LNCAP (cell line): Measurements from ENCODE around the gene MEGF11.

Experiments
- TF ChIP-seq, protein P1 (sequence below): fragments of 450-650 bp; IDR thresholded peaks from 2 replicates; pipeline ENCODE4 v1.5.1; 2017; ENCODE audit warnings: mild to moderate bottlenecking

Gene MEGF11

DNA sequence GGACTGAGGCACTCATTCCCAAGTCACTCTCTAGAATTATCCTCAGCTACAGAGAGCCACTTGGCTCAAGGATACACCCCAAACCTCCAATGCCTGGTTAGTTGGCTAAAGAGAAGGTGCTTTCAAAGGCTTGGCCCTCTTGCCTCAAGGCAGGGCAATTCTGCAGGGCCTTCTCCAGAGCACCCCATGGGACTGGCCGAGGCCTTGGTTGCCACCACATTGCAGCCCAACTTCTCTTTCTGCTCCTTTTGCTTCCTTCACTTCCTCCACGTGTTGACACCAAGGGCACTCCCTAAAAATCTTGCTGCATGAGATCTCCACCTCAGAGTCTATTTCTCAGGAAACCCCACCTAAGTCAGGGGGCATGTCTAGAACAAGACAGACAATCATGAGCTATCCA is 36.7 kb downstream of the MEGF11 start:
- TF ChIP-seq, protein P1, sequence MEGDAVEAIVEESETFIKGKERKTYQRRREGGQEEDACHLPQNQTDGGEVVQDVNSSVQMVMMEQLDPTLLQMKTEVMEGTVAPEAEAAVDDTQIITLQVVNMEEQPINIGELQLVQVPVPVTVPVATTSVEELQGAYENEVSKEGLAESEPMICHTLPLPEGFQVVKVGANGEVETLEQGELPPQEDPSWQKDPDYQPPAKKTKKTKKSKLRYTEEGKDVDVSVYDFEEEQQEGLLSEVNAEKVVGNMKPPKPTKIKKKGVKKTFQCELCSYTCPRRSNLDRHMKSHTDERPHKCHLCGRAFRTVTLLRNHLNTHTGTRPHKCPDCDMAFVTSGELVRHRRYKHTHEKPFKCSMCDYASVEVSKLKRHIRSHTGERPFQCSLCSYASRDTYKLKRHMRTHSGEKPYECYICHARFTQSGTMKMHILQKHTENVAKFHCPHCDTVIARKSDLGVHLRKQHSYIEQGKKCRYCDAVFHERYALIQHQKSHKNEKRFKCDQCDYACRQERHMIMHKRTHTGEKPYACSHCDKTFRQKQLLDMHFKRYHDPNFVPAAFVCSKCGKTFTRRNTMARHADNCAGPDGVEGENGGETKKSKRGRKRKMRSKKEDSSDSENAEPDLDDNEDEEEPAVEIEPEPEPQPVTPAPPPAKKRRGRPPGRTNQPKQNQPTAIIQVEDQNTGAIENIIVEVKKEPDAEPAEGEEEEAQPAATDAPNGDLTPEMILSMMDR = no peak

DNA sequence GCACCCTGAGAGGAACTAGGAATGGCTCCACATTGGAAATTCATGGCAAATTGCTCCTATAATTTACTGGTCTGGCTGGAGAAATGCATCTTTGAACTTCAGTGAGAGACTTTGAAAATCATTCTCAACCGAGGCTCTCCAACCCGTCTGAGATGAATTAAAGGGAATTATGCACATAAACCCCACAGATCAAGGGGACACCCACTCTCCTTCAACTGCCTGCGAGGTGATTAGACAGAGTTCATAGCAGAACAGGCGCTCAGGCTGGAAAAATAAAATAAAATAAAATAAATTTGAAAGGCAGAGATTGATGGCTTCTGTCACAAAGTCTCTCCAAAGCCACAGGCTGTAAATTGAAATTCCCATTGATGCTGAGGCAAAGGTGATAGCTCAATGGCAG is 37.7 kb downstream of the MEGF11 start:
- TF ChIP-seq, protein P1 = no peak

DNA sequence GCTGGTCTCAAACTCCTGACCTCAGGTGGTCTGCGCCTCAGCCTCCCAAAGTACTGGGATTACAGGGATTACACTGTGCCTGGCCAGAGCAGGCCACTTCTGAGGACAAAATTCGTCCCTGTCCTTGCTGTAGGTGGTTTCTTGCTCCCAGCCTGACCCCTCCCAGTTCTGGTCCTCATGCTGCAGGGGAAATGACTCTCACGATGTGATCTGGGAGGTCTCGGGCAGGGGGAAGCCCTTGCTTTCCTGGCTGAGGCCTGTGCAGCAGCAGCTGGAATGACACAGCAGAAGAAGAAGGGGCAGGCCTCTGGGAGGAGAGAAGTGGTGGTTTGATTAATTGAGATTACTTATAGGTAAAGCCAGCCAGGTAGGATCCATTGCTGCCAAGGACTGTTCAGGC is 39.3 kb downstream of the MEGF11 start:
- TF ChIP-seq, protein P1 = no peak

DNA sequence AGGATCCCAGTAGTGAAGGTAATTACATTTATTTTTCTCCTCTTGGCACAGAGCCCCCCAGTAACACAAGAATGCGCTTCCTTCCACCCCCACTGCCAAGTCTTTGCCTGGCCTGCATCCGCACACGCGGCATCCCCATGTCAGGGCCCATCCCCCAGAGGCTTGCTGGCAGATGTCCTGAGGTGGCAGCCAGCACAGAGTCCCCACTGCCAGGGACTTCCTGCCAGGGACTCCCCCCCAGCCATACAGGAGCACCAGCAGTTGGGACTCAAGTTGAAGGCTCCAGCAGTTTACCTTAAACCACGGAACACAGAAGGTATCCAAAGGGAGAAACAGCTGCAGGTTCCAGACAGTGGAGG is 41.0 kb downstream of the MEGF11 start:
- TF ChIP-seq, protein P1 = no peak

DNA sequence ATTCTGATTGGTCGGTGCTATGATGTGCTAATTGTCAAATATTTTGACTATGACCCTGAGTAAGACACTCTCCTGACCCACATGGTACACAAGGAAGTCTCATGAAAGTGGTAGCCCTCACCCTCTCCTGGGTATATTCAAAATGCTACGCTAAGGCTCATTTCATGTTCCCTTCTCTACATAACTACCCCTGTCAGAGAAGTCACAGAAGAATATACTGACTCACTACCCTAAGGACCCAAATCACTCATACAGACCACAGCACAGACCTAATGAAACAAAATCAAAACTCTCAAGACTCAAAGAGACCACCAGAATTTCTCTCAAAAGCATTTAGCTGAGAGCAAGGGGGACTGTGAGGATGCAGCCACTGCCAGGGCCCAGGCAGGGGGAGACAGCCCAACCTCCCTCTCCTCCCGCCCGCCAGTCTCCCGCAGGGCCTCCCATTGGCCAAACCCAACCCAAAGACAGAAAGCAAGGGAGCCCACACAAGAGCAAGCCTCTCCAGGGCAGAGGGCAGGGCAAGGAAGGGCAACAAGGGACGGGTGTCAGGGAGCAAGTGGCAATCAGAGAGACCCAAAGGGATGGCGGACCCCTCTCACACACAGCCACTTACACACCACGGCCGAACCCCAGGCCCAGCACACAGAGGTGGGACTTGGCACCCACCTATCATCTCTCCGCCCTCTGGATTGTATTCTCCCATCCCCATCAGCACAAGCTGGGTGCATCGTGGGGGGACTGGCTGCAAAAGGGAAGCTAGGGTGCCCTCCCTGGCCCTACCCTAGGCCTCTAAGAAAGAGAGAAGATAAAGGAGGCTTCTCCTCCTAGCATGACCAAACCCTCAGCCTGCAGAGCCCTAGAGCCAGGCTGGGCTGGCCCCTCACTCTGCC is 41.6 kb downstream of the MEGF11 start:
- TF ChIP-seq, protein P1 = no peak

DNA sequence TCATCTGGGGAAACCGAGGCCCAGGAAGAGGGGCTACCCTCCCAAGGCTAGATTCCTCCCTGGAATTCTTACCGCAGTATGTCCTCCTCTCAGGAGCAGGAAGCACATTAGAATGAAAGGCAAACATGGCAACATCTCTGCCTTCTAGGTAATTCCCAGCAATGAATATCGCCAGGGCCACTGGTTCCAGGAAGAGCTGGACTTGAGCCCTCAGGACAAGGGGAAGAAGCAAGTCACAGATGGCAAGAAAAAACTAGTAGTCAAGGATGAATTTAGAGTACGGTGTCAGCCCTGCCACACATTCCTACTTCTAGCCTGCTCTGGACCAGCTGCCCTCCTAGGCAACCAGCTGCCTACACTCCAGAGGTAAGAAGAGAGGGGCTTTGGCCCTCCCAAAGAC is 42.9 kb downstream of the MEGF11 start:
- TF ChIP-seq, protein P1 = no peak

DNA sequence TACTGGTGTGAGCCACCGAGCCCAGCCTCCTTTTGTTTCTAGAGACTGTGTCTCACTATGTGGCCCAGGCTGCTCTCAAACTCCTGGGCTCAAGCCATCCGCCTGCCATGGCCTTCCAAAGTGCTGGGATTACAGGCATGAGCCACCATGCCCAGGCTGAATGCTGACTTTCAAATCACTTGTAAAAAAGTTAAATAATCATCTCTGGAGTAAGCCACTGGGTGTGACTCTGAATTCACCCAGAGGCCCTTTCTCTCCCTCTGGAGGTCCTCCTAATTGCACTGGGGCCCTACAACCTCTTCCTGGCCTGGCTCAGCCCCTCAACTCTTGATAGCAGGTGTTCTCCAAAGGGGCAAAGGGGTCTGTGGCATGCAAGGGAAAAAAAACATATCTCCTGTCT is 54.8 kb downstream of the MEGF11 start:
- TF ChIP-seq, protein P1 = no peak
